ENCODE data around the gene ZNF608.

ZNF608 gene

GRCh38 chr5:124700333-124700732 is 46.1 kb downstream of the ZNF608 start:
- H3K4me3 ChIP-seq, result no peak overlapping the region

DNA sequence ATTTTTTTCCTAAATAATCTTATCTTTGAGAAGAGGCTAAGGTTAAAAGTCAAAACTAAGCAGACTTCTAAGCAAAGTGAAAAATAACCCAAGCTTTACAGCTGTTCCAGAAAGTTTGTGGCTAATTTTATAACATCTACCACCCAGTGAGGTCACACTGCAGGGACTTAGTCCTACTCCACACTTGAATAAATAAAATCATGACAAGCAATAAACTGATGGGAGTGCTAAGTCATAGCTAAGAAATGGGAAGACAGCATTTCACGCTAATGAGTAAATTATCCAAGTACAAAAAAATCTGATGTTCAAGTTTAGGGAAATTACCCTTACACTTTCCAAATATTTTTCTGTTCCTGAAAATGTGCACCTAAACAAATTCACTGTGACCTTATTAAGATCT is 47.7 kb downstream of the ZNF608 start:
- Histone ChIP-seq H3K36me3 (ENCODE audit: insufficient read depth, low read length) (no peaks in the 10 kb centered on the region), H3K9ac (ENCODE audit: insufficient read length) (no peak overlapping the region), H3K9me3 (ENCODE audit: low read depth, low read length) (no peaks in the 10 kb centered on the region), H3K4me3 (no peak overlapping the region), H3K27ac (no peak overlapping the region)
- DNase-seq (ENCODE audit: low read depth, low spot score), result no peak
- TF ChIP-seq FOXP2 (optimal IDR thresholded peaks at IDR 0.05; ENCODE audit: control extremely low read depth, extremely low read length, insufficient read depth) (no peak), POLR2AphosphoS5 (IDR thresholded peaks at IDR 0.05; ENCODE audit: borderline replicate concordance, low read depth, low read length) (no peak), EZH2 (IDR thresholded peaks at IDR 0.05) (no peak)

More at GRCh38 chr5:124700333-124700732, 46.1 kb downstream of the ZNF608 start:
- TF ChIP-seq EZH2 (IDR thresholded peaks at IDR 0.05) (no peak), FOXP2 (optimal IDR thresholded peaks at IDR 0.05; ENCODE audit: control extremely low read depth, extremely low read length, insufficient read depth) (no peak), POLR2AphosphoS5 (IDR thresholded peaks at IDR 0.05; ENCODE audit: borderline replicate concordance, low read depth, low read length) (no peak)
- Histone ChIP-seq H3K9ac (ENCODE audit: insufficient read length) (no peak overlapping the region), H3K36me3 (ENCODE audit: insufficient read depth, low read length) (no peaks in the 10 kb centered on the region), H3K9me3 (ENCODE audit: low read depth, low read length) (no peaks in the 10 kb centered on the region), H3K27ac (no peak overlapping the region)
- DNase-seq (ENCODE audit: low read depth, low spot score), result no peak

- H3K36me3 ChIP-seq (ENCODE audit: insufficient read depth, low read length), result no peaks in the 10 kb centered on the region
- DNase-seq (ENCODE audit: low read depth, low spot score), result no peak
- TF ChIP-seq EZH2 (IDR thresholded peaks at IDR 0.05), result no peak
- TF ChIP-seq POLR2AphosphoS5 (IDR thresholded peaks at IDR 0.05; ENCODE audit: borderline replicate concordance, low read depth, low read length), result no peak
- no peak for TF ChIP-seq FOXP2 (optimal IDR thresholded peaks at IDR 0.05; ENCODE audit: control extremely low read depth, extremely low read length, insufficient read depth)
Observed at GRCh38 chr5:124697933-124698591, 48.4 kb downstream of the ZNF608 start.

GRCh38 chr5:124697501-124697900 is 48.9 kb downstream of the ZNF608 start:
- TF ChIP-seq EZH2 (IDR thresholded peaks at IDR 0.05), result no peak
- TF ChIP-seq FOXP2 (optimal IDR thresholded peaks at IDR 0.05; ENCODE audit: control extremely low read depth, extremely low read length, insufficient read depth), result no peak
- no peak for DNase-seq (ENCODE audit: low read depth, low spot score)
- no peak overlapping the region for H3K4me3 ChIP-seq
- no peaks in the 10 kb centered on the region for H3K9me3 ChIP-seq (ENCODE audit: low read depth, low read length)
- H3K36me3 ChIP-seq (ENCODE audit: insufficient read depth, low read length), result no peaks in the 10 kb centered on the region
- H3K9ac ChIP-seq (ENCODE audit: insufficient read length), result no peak overlapping the region
- no peak overlapping the region for H3K27ac ChIP-seq

More at GRCh38 chr5:124697933-124698591, 48.4 kb downstream of the ZNF608 start:
- H3K9me3 ChIP-seq (ENCODE audit: low read depth, low read length), result no peaks in the 10 kb centered on the region
- H3K4me3 ChIP-seq, result no peak overlapping the region
- H3K9ac ChIP-seq (ENCODE audit: insufficient read length), result no peak overlapping the region
- H3K27ac ChIP-seq, result no peak overlapping the region

DNA sequence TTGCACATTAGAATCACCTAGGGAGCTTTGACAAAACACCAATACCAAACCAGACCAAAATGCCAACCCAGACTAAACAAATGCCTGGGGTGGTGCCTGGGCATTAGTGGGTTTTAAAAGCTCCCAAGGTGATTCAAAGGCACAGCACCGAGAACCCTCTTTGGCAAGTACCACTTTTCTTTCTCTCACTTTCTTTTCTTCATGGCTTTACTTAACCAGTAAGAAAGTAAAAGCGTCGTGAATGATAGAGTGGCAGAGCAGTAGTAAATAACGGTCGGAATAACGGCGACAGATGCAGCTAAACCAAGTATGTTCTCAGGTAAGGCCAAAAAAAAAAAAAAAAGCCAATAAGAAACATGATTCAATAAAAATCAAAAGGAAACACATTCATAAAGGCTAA is 49.5 kb downstream of the ZNF608 start:
- no peak for TF ChIP-seq POLR2AphosphoS5 (IDR thresholded peaks at IDR 0.05; ENCODE audit: borderline replicate concordance, low read depth, low read length)
- no peak for TF ChIP-seq EZH2 (IDR thresholded peaks at IDR 0.05)
- TF ChIP-seq FOXP2 (optimal IDR thresholded peaks at IDR 0.05; ENCODE audit: control extremely low read depth, extremely low read length, insufficient read depth), result no peak
- no peaks in the 10 kb centered on the region for H3K36me3 ChIP-seq (ENCODE audit: insufficient read depth, low read length)
- DNase-seq (ENCODE audit: low read depth, low spot score), result no peak
- no peak overlapping the region for H3K9ac ChIP-seq (ENCODE audit: insufficient read length)
- no peaks in the 10 kb centered on the region for H3K9me3 ChIP-seq (ENCODE audit: low read depth, low read length)
- no peak overlapping the region for H3K4me3 ChIP-seq
- H3K27ac ChIP-seq, result no peak overlapping the region
